ENCODE results near the gene OSER1.

- TF ChIP-seq GATA2 (IDR thresholded peaks at IDR 0.05; ENCODE audit: low read depth, low read length) (no peak), GATA3 (IDR thresholded peaks at IDR 0.05; ENCODE audit: low read depth, low read length) (no peak)
These were observed 36.6 kb upstream of the OSER1 start, which contains the start of gene GDAP1L1 for GRCh38 chr20:44247131-44247571.

Measured in SH-SY5Y (cell line).